ENCODE data around the gene TRIM67.

DNA sequence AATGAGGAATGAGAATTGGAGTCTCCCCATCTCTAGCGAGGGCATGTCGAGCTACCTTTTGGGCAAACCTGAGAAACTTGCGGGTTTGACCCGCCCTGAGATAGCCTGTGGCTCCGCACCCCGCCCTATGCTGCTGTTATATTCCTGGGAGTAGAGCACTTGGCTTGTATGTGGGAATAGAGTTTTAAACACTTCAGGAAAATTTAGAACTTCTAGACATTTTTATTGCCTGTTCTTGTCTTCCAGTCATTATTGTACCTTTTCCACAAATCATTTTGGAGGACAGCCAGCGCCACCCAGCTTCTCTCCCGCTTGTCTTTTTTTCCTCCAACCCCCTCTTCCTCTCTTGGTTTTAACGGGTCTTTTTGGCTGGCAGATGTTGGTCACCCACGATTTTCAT is 79.9 kb downstream of the TRIM67 start:
- TF ChIP-seq, protein P1, sequence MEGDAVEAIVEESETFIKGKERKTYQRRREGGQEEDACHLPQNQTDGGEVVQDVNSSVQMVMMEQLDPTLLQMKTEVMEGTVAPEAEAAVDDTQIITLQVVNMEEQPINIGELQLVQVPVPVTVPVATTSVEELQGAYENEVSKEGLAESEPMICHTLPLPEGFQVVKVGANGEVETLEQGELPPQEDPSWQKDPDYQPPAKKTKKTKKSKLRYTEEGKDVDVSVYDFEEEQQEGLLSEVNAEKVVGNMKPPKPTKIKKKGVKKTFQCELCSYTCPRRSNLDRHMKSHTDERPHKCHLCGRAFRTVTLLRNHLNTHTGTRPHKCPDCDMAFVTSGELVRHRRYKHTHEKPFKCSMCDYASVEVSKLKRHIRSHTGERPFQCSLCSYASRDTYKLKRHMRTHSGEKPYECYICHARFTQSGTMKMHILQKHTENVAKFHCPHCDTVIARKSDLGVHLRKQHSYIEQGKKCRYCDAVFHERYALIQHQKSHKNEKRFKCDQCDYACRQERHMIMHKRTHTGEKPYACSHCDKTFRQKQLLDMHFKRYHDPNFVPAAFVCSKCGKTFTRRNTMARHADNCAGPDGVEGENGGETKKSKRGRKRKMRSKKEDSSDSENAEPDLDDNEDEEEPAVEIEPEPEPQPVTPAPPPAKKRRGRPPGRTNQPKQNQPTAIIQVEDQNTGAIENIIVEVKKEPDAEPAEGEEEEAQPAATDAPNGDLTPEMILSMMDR (IDR thresholded peaks at IDR 0.05; ENCODE audit: low read length) = peak; percentile 19; the same call in 1 of the 2 replicates
- TF ChIP-seq EZH2 (optimal IDR thresholded peaks at IDR 0.05; ENCODE audit: low read depth, low read length) (no peak), EZH2phosphoT487 (IDR thresholded peaks at IDR 0.05; ENCODE audit: low read length) (no peak)
